Measurements from ENCODE around the gene KCNK5. TPM values are rescaled to one million over a fixed set of nuclear protein-coding genes. Genes with fewer than 3 reads are reported as not detected.

KCNK5 gene
- polyA plus RNA-seq, 1 donor from 2014 or later: not detected

DNA sequence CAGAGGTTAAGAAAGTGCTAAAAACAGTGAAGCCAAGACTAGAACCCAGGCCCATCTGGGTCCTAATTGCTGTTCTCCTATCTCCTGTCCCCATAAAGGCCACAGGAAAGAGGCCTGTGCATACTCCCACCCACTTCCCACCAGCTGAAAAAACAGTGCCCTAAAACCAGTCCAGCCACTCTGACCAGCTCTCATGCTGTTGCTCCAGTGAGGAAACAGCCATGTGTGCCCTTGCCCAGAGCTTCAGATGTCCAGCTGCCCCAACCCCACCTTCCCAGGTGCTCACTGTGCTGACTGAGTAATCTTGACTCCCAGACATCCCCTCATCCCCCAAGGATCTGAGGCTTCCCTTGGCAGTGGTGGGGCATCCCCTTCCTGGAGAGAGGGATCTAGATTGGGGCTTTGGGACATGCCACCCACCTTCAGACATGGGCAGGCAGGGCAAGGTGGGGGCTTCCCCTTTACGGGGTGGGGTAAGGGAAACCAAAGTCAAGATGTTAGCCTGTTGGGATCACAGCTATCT lies 28.7 kb downstream of the KCNK5 start:
- H3K9ac ChIP-seq (ENCODE audit: low read length): no peak overlapping the region
- no peak overlapping the region for H3K4me3 ChIP-seq (ENCODE audit: low read length)
- no peak overlapping the region for H3K27ac ChIP-seq (ENCODE audit: low read length)
- no peaks in the 10 kb centered on the region for H3K9me2 ChIP-seq (ENCODE audit: insufficient read depth, low read length)
- no peak for TF ChIP-seq REST (IDR thresholded peaks at IDR 0.05; ENCODE audit: borderline replicate concordance)
- TF ChIP-seq SMC3 (conservative IDR thresholded peaks at IDR 0.05; ENCODE audit: poor library complexity): no peak
- TF ChIP-seq TAF1 (IDR thresholded peaks at IDR 0.05; ENCODE audit: low read depth): no peak
- no peak for TF ChIP-seq RAD21 (conservative IDR thresholded peaks at IDR 0.05)
- TF ChIP-seq EZH2 (IDR thresholded peaks at IDR 0.05; ENCODE audit: borderline replicate concordance, insufficient read depth, low read length, poor library complexity, severe bottlenecking): no peak
- H2AFZ ChIP-seq (ENCODE audit: low read depth, low read length): no peak overlapping the region
- H3K27me3 ChIP-seq (ENCODE audit: insufficient read depth, low read depth, low read length): no peaks in the 10 kb centered on the region
- H3F3A ChIP-seq (ENCODE audit: insufficient read depth, low read length, poor library complexity, severe bottlenecking): no peaks in the 10 kb centered on the region
- H3K9me3 ChIP-seq (ENCODE audit: low read length): no peaks in the 10 kb centered on the region
- no peaks in the 10 kb centered on the region for H3K36me3 ChIP-seq (ENCODE audit: insufficient read depth, low read length)
- H3K4me2 ChIP-seq (ENCODE audit: low read length): no peak overlapping the region
- no peaks in the 10 kb centered on the region for H4K20me1 ChIP-seq (ENCODE audit: insufficient read depth)
- no peaks in the 10 kb centered on the region for H3K79me2 ChIP-seq (replicated peaks; ENCODE audit: insufficient read depth, low read length)

DNA sequence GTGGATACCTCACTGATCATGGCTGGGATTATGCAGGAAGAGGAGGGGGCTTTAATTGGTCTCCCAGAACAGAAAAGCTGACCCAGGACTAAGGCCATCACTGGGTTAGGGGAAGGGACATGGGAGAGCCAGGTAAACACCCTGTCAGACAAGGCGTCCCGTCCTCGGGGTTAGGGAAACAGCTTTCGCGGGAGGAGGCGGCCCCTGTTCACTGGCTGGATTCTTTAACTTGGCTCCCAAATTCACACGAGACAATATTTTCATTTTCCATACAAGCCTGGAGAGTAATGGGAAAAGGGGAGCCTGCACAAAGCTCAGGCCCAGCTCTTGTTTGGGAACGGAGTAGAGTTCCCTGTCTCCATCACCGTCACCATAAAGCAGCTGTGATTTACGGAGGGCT lies 29.3 kb downstream of the KCNK5 start:
- no peaks in the 10 kb centered on the region for H3K79me2 ChIP-seq (replicated peaks; ENCODE audit: insufficient read depth, low read length)
- TF ChIP-seq MXI1 (conservative IDR thresholded peaks at IDR 0.05; ENCODE audit: poor library complexity, severe bottlenecking) (no peak), EP300 (conservative IDR thresholded peaks at IDR 0.05; ENCODE audit: poor library complexity, severe bottlenecking) (no peak), REST (IDR thresholded peaks at IDR 0.05; ENCODE audit: borderline replicate concordance) (no peak), RAD21 (conservative IDR thresholded peaks at IDR 0.05) (no peak)
- no peaks in the 10 kb centered on the region for H3K36me3 ChIP-seq (ENCODE audit: insufficient read depth, low read length)
- H3K4me2 ChIP-seq (ENCODE audit: low read length): no peak overlapping the region
- no peak overlapping the region for H3K4me3 ChIP-seq (ENCODE audit: low read length)
- H4K20me1 ChIP-seq (ENCODE audit: insufficient read depth): no peaks in the 10 kb centered on the region
- H3K9me2 ChIP-seq (ENCODE audit: insufficient read depth, low read length): no peaks in the 10 kb centered on the region
- no peak overlapping the region for H2AFZ ChIP-seq (ENCODE audit: low read depth, low read length)
- no peak overlapping the region for H3K27ac ChIP-seq (ENCODE audit: low read length)
- H3K9ac ChIP-seq (ENCODE audit: low read length): no peak overlapping the region
- H3K27me3 ChIP-seq (ENCODE audit: insufficient read depth, low read depth, low read length): no peaks in the 10 kb centered on the region
- no peaks in the 10 kb centered on the region for H3K9me3 ChIP-seq (ENCODE audit: low read length)
- H3F3A ChIP-seq (ENCODE audit: insufficient read depth, low read length, poor library complexity, severe bottlenecking): no peaks in the 10 kb centered on the region

Data from neural cell (in vitro differentiated cells).